Activated T-helper 17 cell treated with anti-CD3 and anti-CD28 coated beads, Interleukin-2, amount 50 U/mL, for 72 hours (primary cell): ENCODE measurements around the gene CA4. TPM values are rescaled to one million over a fixed set of nuclear protein-coding genes. Genes with fewer than 3 reads are reported as not detected.

ENCODE experiments used
- ATAC-seq: fragments of 150-1000 bp; cut with Tn5 transposase; replicated peaks from 2 replicates; pipeline ENCODE4 v1.10.0; 2021; ENCODE audit warnings: mild to moderate bottlenecking, moderate library complexity
- H3K27ac Mint-ChIP-seq: one replicate; pipeline ENCODE4 v1.8.0; 2022; ENCODE audit warnings: mixed read lengths
- H3K27me3 Mint-ChIP-seq: one replicate; pipeline ENCODE4 v1.8.0; 2022; ENCODE audit warnings: mixed read lengths
- H3K36me3 Mint-ChIP-seq: one replicate; pipeline ENCODE4 v1.8.0; 2022; ENCODE audit warnings: low read depth, mild to moderate bottlenecking, mixed read lengths
- H3K4me1 Mint-ChIP-seq: one replicate; pipeline ENCODE4 v1.8.0; 2022; ENCODE audit warnings: mixed read lengths
- H3K4me3 Mint-ChIP-seq: one replicate; pipeline ENCODE4 v1.8.0; 2022; ENCODE audit warnings: mild to moderate bottlenecking, mixed read lengths
- H3K9me3 Mint-ChIP-seq: one replicate; pipeline ENCODE4 v1.8.0; 2022; ENCODE audit warnings: mixed read lengths
- total RNA-seq, 2 donors: library from RNA; stranded (reverse); gene quantifications; one replicate each; pipeline ENCODE4 v1.2.3, GENCODE V29; 2022

The CA4 gene
- total RNA-seq, 2 donors from 2014 or later: not detected

GRCh38 chr17:60139438-60140285 lies 10.1 kb upstream of the CA4 start:
- H3K27ac Mint-ChIP-seq: no peak overlapping the region

GRCh38 chr17:60141111-60142018 lies 8.4 kb upstream of the CA4 start:
- Mint-ChIP-seq H3K4me1 (peaks cover 6% of the 10 kb centered on the region), H3K27me3 (peaks cover 59% of the 10 kb centered on the region), H3K4me3 (no peak overlapping the region), H3K36me3 (no peaks in the 10 kb centered on the region), H3K9me3 (no peaks in the 10 kb centered on the region), H3K27ac (no peak overlapping the region)
- ATAC-seq: no peak

More at GRCh38 chr17:60139438-60140285, 10.1 kb upstream of the CA4 start:
- no peak for ATAC-seq
- Mint-ChIP-seq H3K4me3 (no peak overlapping the region), H3K9me3 (no peaks in the 10 kb centered on the region), H3K27me3 (peaks cover 45% of the 10 kb centered on the region), H3K36me3 (no peaks in the 10 kb centered on the region), H3K4me1 (peaks cover 6% of the 10 kb centered on the region)

- peak; percentile 88 for ATAC-seq
- H3K27ac Mint-ChIP-seq: no peak overlapping the region
- H3K36me3 Mint-ChIP-seq: no peaks in the 10 kb centered on the region
- H3K9me3 Mint-ChIP-seq: no peaks in the 10 kb centered on the region
- peaks cover 70% of the 10 kb centered on the region for H3K27me3 Mint-ChIP-seq
- no peak overlapping the region for H3K4me3 Mint-ChIP-seq
- peaks cover 6% of the 10 kb centered on the region for H3K4me1 Mint-ChIP-seq
These were observed 6.8 kb upstream of the CA4 start for GRCh38 chr17:60142872-60143499.

GRCh38 chr17:60145006-60145935 lies 4.5 kb upstream of the CA4 start:
- no peak for ATAC-seq
- H3K9me3 Mint-ChIP-seq: no peaks in the 10 kb centered on the region
- H3K27ac Mint-ChIP-seq: no peak overlapping the region
- H3K4me1 Mint-ChIP-seq: peaks cover 6% of the 10 kb centered on the region
- no peak overlapping the region for H3K4me3 Mint-ChIP-seq
- H3K36me3 Mint-ChIP-seq: no peaks in the 10 kb centered on the region
- peaks cover 70% of the 10 kb centered on the region for H3K27me3 Mint-ChIP-seq

GRCh38 chr17:60146206-60146605 lies 3.6 kb upstream of the CA4 start:
- peaks cover 70% of the 10 kb centered on the region for H3K27me3 Mint-ChIP-seq
- H3K27ac Mint-ChIP-seq: no peak overlapping the region
- no peaks in the 10 kb centered on the region for H3K9me3 Mint-ChIP-seq
- no peak overlapping the region for H3K4me3 Mint-ChIP-seq
- no peaks in the 10 kb centered on the region for H3K36me3 Mint-ChIP-seq
- peaks cover 6% of the 10 kb centered on the region for H3K4me1 Mint-ChIP-seq
- ATAC-seq: no peak

- H3K36me3 Mint-ChIP-seq: no peaks in the 10 kb centered on the region
- no peak overlapping the region for H3K4me3 Mint-ChIP-seq
- H3K27me3 Mint-ChIP-seq: peaks cover 68% of the 10 kb centered on the region
- H3K4me1 Mint-ChIP-seq: peaks cover 6% of the 10 kb centered on the region
- H3K9me3 Mint-ChIP-seq: no peaks in the 10 kb centered on the region
- no peak overlapping the region for H3K27ac Mint-ChIP-seq
- no peak for ATAC-seq
These were observed 2.1 kb upstream of the CA4 start for GRCh38 chr17:60147553-60148223.

GRCh38 chr17:60148373-60148772 lies 1.4 kb upstream of the CA4 start:
- Mint-ChIP-seq H3K36me3 (no peaks in the 10 kb centered on the region), H3K4me3 (no peak overlapping the region), H3K27me3 (peaks cover 64% of the 10 kb centered on the region), H3K27ac (no peak overlapping the region), H3K9me3 (no peaks in the 10 kb centered on the region), H3K4me1 (no peaks in the 10 kb centered on the region)
- ATAC-seq: no peak

- no peaks in the 10 kb centered on the region for H3K4me1 Mint-ChIP-seq
- H3K27me3 Mint-ChIP-seq: peaks cover 48% of the 10 kb centered on the region
- peak overlapping the region; percentile 52 for H3K4me3 Mint-ChIP-seq
- ATAC-seq: peak; percentile 89
- H3K27ac Mint-ChIP-seq: no peak overlapping the region
- no peaks in the 10 kb centered on the region for H3K9me3 Mint-ChIP-seq
- H3K36me3 Mint-ChIP-seq: no peaks in the 10 kb centered on the region
These were observed 1.6 kb downstream of the CA4 start for GRCh38 chr17:60151355-60151754.

GRCh38 chr17:60153606-60154390 lies 4.0 kb downstream of the CA4 start:
- no peaks in the 10 kb centered on the region for H3K36me3 Mint-ChIP-seq
- no peak overlapping the region for H3K4me3 Mint-ChIP-seq
- no peaks in the 10 kb centered on the region for H3K4me1 Mint-ChIP-seq
- no peak for ATAC-seq
- H3K27me3 Mint-ChIP-seq: peaks cover 38% of the 10 kb centered on the region
- no peak overlapping the region for H3K27ac Mint-ChIP-seq
- no peaks in the 10 kb centered on the region for H3K9me3 Mint-ChIP-seq

- Mint-ChIP-seq H3K4me1 (no peaks in the 10 kb centered on the region), H3K27ac (no peak overlapping the region), H3K9me3 (no peaks in the 10 kb centered on the region), H3K4me3 (no peak overlapping the region), H3K36me3 (no peaks in the 10 kb centered on the region), H3K27me3 (peaks cover 30% of the 10 kb centered on the region)
- ATAC-seq: no peak
These were observed 5.0 kb downstream of the CA4 start for GRCh38 chr17:60154616-60155426.

- ATAC-seq: no peak
- H3K4me1 Mint-ChIP-seq: no peaks in the 10 kb centered on the region
These were observed 5.6 kb downstream of the CA4 start for GRCh38 chr17:60155427-60155814.

GRCh38 chr17:60155815-60156214 lies 6.0 kb downstream of the CA4 start:
- Mint-ChIP-seq H3K36me3 (no peaks in the 10 kb centered on the region), H3K4me1 (no peaks in the 10 kb centered on the region), H3K27me3 (peaks cover 32% of the 10 kb centered on the region), H3K27ac (no peak overlapping the region), H3K4me3 (no peak overlapping the region), H3K9me3 (no peaks in the 10 kb centered on the region)
- no peak for ATAC-seq

More at GRCh38 chr17:60155427-60155814, 5.6 kb downstream of the CA4 start:
- Mint-ChIP-seq H3K9me3 (no peaks in the 10 kb centered on the region), H3K36me3 (no peaks in the 10 kb centered on the region), H3K4me3 (no peak overlapping the region), H3K27me3 (peaks cover 34% of the 10 kb centered on the region), H3K27ac (no peak overlapping the region)
